GM12865 (cell line): ENCODE results near the gene MEF2D.

ENCODE experiments used
- DNase-seq: peaks from one replicate; pipeline ENCODE4 v3.0.0; 2010; ENCODE audit warnings: low read depth
- H3K4me3 ChIP-seq: 2 replicates; pipeline ENCODE4 v1.5.1; 2011; ENCODE audit warnings: mild to moderate bottlenecking, low read depth, low read length, control low read depth
- TF ChIP-seq, protein P1 (sequence below): IDR thresholded peaks from 2 replicates; pipeline ENCODE4 v1.5.1; 2011; ENCODE audit warnings: low read length, control low read depth, low read depth, inconsistent platforms; ENCODE audit not compliant: insufficient read depth; ENCODE audit errors: missing control alignments

MEF2D gene

DNA sequence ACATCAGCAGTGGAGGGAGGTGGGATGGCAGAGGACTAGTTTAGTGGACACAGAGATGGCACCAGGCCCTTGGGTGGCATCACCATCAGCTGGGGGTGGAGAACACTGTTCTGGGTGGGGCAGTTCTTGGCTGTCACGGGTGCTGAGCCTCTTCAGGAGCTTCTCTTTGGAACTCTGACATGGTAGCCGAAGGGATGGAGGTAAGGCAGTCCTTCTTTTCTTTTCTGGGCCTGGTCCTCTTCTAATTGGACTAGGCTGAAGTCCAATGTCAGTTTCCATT is 8.3 kb upstream of the MEF2D start:
- TF ChIP-seq, protein P1, sequence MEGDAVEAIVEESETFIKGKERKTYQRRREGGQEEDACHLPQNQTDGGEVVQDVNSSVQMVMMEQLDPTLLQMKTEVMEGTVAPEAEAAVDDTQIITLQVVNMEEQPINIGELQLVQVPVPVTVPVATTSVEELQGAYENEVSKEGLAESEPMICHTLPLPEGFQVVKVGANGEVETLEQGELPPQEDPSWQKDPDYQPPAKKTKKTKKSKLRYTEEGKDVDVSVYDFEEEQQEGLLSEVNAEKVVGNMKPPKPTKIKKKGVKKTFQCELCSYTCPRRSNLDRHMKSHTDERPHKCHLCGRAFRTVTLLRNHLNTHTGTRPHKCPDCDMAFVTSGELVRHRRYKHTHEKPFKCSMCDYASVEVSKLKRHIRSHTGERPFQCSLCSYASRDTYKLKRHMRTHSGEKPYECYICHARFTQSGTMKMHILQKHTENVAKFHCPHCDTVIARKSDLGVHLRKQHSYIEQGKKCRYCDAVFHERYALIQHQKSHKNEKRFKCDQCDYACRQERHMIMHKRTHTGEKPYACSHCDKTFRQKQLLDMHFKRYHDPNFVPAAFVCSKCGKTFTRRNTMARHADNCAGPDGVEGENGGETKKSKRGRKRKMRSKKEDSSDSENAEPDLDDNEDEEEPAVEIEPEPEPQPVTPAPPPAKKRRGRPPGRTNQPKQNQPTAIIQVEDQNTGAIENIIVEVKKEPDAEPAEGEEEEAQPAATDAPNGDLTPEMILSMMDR: no peak
- peak overlapping the region; percentile 57 for H3K4me3 ChIP-seq
- DNase-seq: no peak

DNA sequence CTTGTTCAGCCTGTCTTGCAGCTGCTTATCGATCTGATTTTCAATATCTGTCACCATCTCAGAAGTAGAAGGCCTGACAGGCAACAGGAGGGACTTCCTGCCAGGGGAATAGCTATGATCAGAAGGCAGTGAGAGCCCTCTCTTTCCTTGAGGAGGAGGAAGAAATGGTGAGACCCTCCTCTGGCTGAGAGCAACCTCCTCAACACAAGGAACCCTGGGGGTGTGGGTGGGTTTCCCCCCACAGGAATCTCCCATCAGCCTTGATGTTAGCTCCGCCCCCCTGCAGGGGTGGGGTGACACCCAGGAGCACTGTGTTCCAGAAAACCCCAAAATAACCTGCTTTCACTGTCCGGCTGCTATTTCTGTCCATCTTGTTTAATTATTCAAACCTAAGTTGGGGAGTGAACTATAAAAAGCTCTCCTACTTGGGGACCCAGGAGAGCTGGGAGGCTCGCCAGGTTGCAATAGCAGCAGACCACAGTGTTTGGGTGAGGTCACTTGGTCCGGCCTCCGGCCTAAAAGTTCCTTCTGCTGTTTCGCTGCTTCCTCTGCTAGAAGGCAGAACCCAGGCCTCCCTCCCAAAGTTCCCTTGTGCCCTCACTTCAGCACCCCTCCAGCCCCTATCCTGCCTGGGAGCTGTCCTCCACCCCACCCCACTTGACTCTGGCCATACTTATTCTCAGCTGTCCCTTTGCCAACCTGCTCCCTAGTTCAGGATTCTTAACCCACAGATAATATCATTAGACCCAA is 7.8 kb upstream of the MEF2D start:
- H3K4me3 ChIP-seq: peak overlapping the region; percentile 57
- TF ChIP-seq, protein P1: no peak
- DNase-seq: peak; percentile 64

DNA sequence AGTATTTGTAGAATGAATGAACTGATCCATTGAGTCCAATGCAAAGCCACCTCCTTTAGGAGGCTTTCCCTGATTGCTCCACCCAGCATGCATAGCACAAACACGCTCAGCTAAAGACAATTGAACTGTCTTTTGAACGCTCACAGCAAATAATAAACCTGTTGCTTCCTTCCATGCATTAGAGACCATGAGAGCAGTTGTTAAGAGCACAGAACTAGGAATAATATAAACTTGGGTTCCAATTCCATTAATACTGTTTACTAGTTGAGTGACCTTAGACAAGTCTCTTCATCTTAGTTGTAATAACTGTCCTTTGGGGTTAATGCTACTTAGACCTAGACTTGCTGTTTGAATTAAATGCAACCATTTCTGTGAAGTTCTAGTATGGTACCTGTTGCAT is 5.9 kb upstream of the MEF2D start:
- no peak for DNase-seq

DNA sequence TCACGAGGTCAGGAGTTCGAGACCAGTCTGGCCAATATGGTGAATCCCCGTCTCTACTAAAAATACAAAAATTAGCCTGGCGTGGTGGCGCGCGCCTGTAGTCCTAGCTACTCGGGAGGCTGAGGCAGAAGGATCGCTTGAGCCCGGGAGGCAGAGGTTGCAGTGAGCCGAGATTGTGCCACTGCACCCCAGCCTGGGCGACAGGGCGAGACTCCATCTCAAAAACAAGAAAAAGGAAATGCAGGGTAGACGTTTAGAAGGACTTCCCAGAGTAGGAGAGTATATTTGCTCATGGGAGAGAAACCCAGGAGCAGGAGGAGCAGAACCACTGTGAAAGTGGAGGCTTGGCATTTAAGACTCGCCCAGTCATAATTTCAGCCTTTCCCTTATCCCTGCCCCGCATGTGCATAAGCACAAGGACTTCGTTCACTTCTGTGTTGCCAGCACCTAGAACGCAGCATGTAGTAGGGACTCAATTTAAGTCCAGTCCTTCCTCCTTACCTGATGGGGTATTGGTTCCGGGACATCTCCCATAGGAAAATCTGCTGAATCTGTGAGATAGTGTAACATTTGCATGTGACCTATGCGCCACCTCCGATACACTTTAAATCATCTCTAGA is 5.2 kb upstream of the MEF2D start:
- TF ChIP-seq, protein P1: no peak
- peak overlapping the region; percentile 61 for H3K4me3 ChIP-seq
- no peak for DNase-seq

More for the DNA sequence above, 5.9 kb upstream of the MEF2D start:
- TF ChIP-seq, protein P1: no peak
- H3K4me3 ChIP-seq: no peak overlapping the region

DNA sequence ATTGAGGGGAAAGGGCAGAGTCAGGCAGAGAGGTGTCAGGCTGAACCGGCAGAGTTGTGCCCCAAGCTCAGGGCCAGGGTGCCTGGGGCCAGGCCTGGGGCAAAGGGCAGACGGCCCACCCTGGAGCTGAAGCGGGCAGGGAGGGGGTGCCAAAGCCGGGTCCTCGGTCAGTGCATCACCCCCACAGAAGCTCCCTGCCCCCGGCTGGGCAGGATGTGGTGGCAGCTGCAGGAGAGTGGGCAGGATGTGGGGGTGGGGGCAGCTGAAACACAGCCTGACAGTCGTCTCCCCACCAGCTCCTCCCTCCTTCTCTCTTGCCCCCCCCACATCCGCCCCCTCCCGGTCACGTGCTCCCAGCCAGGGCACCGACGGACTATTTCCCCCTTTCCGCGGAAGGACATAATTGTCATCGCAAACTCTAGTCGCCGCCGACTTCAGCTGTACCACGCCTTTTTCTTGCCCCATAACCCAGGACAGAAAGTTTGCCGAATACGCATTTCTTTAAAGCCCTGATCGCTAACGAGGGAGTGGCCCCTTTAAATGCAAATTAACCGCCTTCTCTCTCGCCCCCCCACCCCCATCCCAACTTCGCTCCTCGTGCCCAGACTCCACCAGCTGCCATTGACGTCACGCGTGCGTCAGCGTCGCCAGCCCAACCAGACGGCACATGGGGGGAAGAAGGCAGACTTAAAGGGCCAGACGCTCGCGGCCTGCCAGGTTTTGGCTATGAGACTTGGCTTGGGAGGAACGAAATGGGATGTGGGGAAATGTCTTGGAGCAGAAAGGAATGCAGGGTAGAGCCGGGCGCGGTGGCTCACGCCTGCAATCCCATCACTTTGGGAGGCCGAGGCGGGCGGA is 4.5 kb upstream of the MEF2D start:
- H3K4me3 ChIP-seq: peak overlapping the region; percentile 61
- TF ChIP-seq, protein P1: no peak
- peak; percentile 99 for DNase-seq

DNA sequence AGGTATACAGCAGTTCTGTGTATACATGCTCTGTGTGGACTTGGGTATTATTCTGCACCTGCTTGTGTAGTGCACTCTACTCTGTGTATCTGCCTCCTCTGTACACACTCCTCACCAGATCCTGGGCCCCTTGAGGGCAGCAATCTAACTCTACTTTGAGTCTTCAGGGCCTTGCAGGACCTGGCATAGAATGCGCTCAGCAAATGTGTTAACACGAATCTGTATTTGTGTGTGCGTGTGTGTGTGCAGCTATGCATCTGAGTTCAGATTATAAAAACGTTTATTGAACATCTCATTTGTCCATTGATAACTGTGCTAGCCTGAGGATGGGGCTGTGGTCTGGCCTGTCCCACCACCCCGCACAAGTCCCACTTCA is 3.9 kb upstream of the MEF2D start:
- TF ChIP-seq, protein P1: no peak
- peak overlapping the region; percentile 61 for H3K4me3 ChIP-seq
- peak; percentile 53 for DNase-seq
